Coronary artery (tissue), 2 donors: ENCODE results near the gene NEK8.
"Not testable (repeated sequence)": the region's sequence is repeated elsewhere in the genome, so short reads cannot be mapped to it uniquely, and the experiment has no call there.

ENCODE experiments used
- DNase-seq: peaks from one replicate; pipeline ENCODE4 v3.0.0-alpha.2; 2017; ENCODE audit warnings: low spot score
- H3K27ac ChIP-seq, 2 donors: fragments of 200-600 bp; sonication (generic); one replicate each; pipeline ENCODE4 v1.5.1; 2016 to 2019
- H3K4me3 ChIP-seq: fragments of 200-600 bp; sonication (generic); 2 replicates; pipeline ENCODE4 v1.5.1; 2016; ENCODE audit warnings: mild to moderate bottlenecking, moderate library complexity
- CTCF ChIP-seq: fragments of 200-600 bp; sonication (generic); IDR thresholded peaks from one replicate; pipeline ENCODE4 v1.5.1; 2019; ENCODE audit warnings: antibody characterized with exemption

NEK8 gene

DNA sequence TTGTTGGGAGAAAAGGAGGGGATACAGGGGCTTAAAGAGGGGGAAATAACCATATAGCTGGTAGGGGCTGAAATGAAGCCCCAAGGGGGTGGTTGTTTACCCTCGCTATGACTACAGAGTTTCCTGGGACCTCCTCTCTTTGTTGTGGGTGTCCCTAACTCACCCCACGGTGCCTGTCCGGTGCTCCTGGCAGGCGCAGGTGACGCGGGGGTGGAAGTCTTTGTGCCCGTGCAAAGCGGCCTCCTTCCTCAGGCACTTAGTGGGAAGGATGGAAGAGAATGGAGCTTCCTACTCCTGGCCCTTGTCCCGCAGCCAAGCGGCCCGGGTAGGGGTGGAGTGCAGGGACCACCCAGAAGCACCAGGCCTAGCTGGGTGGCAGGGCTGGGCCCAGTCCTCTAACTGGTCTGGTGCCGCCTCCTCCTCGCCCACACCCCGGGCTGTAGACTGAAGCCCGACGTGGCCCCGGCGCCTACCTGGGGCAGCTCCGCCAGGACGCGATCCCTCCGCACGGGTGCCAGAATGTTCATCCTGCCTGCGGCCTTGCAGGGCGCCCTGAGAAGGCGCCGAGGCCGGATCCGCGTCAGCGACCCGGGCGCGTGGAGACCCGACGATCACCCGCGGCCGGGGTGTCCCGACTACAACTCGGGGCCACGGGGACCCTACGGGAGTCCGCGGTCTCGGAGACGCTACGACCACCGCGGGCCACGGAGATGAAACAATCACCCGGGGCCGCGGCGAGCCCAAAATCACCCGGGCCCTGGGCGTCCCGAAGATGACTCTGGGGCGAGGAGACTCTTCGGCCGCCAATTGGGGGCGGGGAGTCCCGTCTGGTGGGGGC is 11.6 kb upstream of the NEK8 start:
- peak overlapping the region; percentile 96 for H3K4me3 ChIP-seq
- no peak for DNase-seq
- H3K27ac ChIP-seq, result peak overlapping the region; percentile 90 to 94
- no peak for TF ChIP-seq CTCF

DNA sequence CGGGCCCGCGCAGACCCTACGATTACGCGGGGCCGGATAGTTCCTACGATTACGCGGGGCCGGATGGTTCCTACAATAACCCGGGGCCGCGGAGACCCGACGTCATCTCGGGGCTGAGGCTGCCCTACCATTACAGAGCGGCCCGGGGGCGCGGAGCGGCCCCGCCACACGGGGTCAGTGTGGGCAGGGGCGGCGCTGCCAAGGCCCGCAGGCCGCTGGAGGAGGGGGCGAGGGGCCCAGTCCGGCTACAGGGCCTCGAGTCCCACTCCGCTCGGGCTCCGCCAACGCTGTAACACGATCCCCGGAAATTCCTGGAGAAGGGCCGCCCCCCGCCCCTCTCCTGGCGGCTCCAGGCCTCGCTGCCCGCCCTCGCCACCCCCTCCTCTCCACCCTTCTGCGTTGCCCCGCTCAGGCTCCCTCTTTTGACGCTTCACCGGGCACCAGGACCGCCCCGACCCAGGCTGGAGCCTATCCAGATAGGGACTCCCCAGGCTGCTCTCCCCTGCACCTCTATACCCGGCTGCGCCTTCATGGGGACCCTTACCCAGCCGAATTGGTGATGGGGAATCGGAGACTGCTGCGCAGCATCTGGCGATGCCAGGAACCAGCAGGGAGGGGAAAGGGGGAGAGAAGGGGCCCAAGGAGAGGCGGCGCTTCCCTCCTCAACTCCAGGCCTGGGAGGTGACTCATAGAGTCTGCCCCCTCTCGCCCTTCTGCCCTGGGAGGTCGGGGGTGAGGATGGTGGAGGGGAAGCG is 10.8 kb upstream of the NEK8 start, which contains the start of gene RAB34:
TSS of gene RAB34 (minus strand) at position 291 of the 755 bp plus-strand sequence. CDS start 602 bp downstream, outside the sequence.
- peak within 1 kb of the TSS; percentile 96 for H3K4me3 ChIP-seq
- peak within 1 kb of the TSS; percentile 90 to 94 for H3K27ac ChIP-seq
- TF ChIP-seq CTCF, result no peak
- DNase-seq, result peak; percentile 91

GRCh38 chr17:28718333-28719020 is 10.1 kb upstream of the NEK8 start:
- DNase-seq, result peak; percentile 80
- TF ChIP-seq CTCF, result no peak
- peak overlapping the region; percentile 90 to 94 for H3K27ac ChIP-seq
- H3K4me3 ChIP-seq, result peak overlapping the region; percentile 96

GRCh38 chr17:28719021-28719433 is 9.6 kb upstream of the NEK8 start:
- H3K4me3 ChIP-seq, result peak overlapping the region; percentile 96

DNA sequence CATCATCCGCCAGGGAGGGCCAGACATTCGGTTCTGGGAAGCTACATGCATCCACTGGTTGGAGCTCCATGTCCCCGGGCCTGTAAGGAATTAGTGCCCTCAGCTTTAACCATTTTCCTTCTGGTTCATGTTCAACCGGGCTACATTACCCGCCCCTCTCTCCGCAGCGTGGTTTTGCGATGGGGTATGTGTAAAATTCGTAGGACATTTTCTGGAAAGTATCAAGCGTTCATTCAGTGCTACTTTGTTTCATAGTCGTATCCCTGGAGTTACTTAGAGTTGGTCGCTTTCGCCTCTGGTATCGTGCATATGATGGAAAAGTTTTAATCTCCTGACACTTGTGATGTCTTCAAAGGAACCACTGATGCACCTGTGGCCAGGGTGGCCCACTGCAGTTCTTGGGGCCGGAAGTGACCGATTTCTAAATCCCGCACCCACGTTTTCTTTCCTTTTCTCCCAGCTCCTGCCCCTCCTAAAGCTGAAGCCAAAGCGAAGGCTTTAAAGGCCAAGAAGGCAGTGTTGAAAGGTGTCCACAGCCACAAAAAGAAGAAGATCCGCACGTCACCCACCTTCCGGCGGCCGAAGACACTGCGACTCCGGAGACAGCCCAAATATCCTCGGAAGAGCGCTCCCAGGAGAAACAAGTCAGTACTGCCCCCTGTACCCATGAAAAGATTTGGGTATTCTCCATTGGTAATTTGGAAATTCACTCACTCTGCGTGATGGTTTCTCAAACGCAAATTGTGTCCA is 8.2 kb upstream of the NEK8 start:
- no peak for TF ChIP-seq CTCF
- H3K27ac ChIP-seq, result peak overlapping the region; percentile 88 to 90
- DNase-seq, result no peak

More at GRCh38 chr17:28719021-28719433, 9.6 kb upstream of the NEK8 start:
- no peak for TF ChIP-seq CTCF
- peak overlapping the region; percentile 90 to 94 for H3K27ac ChIP-seq
- DNase-seq, result no peak

DNA sequence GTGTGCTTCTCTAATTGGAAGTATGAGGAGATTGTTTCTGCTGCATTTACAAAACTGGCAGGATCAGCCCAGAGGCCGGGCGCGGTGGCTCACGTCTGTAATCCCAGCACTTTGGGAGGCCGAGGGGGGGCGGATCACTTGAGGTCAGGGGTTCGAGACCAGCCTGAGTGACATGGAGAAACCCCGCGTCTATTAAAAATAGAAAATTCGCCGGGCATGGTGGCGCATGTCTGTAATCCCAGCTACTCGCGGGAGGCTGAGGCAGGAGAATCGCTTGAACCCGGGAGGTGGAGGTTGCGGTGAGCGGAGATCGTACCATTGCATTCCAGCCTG is 7.6 kb upstream of the NEK8 start:
- not testable (repeated sequence) for DNase-seq
- H3K27ac ChIP-seq, result peak overlapping the region in 1 of 2 donors; percentile 88

More for the DNA sequence above, 8.2 kb upstream of the NEK8 start:
- H3K4me3 ChIP-seq, result peak overlapping the region; percentile 96

More for the DNA sequence above, 7.6 kb upstream of the NEK8 start:
- peak overlapping the region; percentile 96 for H3K4me3 ChIP-seq
